NCI-H1930 (cell line): ENCODE results near the gene EPHB3.

ENCODE experiments used
- DNase-seq, 2 experiments: peaks; one replicate each; lab custom pipeline; 2025; lab: John Stamatoyannopoulos, UW

The EPHB3 gene

DNA sequence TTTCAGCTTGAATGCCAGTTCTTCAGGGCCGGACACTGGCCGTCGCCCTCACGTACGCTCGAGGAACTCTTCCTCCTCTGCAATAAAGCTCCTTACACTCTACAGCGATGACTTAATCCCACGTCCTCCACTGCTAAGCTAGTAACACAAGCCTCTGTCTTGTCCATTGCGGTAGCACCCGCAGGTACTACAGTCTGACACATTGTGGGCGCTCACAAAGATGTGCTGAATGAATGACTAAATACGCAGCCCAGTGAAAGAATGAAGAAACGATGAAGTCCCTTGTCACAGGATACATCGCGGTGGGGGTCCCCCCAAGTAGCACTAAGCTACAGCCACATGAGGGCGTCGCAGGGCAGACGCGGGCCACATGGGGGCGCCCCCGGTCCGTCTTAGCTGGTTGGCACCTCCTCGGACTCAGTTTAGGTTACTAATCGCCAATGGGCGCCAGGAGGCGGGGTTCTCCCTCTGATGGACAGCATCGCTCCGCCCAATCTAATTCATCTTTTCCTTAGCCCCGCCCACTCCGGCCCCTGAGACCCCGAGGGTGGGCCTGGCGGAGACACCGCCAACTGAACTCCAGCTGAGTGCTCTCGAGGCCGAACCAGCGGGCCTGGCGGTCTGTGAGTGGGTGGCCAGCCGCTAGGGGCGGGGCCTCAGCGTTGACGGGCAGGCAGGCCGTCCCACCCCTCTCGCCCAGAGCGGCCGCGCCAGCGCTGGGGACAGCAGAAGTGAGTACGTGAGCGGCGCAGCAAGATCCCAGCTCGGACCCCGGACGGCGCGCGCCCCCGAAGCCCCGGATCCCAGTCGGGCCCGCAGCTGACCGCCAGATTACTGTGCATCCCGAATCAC, at the start of gene EPHB3:
TSS of gene EPHB3 (plus strand) at position 725 of the 852 bp plus-strand sequence. CDS start 451 bp downstream, outside the sequence.
- peak; percentile 97 for DNase-seq

DNA sequence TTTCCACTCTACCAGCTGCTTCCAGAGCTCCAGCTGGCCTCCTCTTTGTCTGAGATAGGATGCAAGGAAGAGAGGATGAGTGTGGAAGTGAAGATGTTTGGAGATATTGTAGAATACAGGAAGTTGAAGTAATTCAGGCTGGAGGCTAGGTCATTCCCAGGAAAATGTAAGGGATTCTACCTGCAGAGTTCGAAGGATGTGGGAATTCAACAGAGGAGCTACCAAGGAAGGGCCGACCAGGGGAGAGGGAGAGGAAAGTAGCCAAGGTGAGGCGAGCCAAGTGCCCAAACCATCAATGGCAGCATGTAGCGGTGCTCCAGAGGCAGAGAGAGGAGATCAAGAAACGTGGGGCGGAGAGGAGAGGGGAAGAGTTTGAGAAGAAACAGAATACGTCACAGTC, 49.0 kb upstream of the EPHB3 start:
- no peak for DNase-seq

DNA sequence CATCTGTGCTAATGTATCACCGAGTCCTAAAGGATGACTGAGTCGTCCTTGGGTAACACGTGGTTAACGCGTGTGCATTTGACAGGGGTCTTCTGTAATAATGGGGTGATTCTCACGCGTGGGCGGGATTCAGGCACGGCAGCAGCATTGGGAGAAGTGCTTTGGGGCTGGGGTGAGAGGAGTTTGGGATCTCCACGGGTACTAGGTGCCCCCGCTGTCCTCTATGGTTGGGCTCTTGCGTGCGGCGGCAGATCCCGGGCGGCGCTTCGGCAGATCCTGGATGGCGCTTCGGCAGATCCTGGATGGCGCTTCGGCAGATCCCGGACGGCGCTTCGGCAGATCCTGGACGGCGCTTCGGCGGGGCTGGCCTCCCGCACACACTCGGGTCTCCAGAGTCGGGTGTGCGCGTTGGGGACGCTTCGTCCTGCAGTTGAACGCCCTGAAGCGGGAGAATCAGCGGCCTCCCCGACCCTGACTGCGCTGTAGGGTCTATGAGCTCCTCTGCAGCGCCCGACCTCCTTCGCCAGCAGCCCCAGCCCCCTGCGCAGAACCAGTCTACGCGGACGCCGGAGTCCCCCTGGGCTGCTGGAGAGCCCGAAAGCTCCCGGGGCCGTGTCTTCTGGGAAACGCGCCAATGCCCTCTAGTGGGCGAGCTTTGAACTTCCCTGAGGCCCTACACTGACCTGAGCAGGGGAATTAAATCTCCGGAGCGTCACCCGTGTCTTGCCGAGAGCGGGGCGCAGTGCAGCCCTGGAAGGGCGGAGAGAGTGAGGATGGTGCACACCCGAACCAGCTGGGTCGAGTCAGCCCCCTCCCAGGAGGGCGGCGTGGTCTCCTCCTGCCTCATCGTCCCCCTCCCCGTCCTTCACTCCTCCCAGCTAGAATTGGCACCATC, 48.1 kb upstream of the EPHB3 start:
- peak; percentile 79 to 81 for DNase-seq

DNA sequence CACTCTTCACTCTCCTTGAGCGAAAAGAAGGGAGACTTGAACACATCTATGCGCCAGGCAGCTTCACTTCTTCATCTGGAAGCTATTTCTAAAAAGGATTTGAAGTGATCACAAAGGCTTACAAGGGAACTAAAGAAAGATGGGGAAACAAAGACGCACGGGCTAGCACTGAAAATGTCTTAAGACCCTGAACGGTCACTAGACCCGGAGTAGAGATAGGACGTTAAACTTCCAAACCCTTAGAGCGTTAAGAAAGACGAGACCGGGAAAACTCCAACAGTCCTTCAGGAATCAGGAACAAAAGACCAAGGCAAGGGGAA, 47.5 kb upstream of the EPHB3 start:
- no peak for DNase-seq

DNA sequence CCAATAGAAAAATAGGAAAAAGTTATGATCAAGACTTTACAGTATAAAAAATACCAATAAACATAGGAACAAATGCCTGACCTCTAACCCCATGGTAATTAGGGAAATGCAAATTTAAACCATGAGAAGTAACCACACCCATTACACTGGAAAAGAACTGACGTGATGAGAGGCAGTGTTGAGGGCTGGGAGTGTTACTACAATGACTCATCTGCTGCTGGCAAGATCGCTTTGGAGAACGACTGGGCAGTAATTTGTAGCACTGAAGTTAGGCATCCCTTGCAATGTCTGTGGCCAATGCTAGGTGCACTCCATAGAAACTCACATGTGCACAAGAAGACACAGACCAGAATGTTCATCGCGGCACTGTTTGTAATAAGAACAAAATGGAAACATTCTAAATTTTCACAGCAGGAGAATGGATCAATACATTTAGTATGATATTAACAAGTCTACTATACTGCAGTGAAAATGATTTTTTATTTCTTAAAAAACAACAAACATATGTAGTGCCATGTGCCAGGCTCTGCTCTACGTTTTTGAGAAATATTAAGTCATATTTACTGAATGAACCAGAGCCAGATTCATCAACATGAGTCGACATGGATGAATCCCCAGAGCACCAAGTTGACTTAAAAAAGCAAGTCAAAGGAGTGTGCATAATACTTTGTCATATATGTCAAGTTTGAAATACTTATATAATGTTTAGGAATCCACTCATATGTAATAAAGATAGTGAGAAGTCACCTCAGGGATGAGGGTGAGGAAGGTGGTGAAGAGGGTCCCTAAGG, 37.6 kb upstream of the EPHB3 start:
- DNase-seq: no peak

DNA sequence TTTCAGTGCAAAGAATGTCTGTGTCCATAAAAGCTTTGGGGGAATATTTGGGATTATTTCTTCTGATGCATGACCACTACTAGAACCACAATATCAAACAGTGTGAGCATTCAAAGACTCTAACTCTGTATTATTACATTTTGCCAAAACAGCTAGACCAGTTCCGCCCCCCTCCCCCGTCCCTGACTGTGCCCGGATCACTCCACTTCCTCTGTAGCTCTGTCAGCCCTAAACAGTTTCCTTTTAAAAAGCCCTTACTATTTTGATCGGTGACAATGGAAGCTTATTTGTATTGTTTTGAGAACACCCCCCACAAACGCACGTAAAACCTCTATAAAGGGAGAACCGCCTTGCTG, 36.6 kb upstream of the EPHB3 start:
- DNase-seq: no peak

DNA sequence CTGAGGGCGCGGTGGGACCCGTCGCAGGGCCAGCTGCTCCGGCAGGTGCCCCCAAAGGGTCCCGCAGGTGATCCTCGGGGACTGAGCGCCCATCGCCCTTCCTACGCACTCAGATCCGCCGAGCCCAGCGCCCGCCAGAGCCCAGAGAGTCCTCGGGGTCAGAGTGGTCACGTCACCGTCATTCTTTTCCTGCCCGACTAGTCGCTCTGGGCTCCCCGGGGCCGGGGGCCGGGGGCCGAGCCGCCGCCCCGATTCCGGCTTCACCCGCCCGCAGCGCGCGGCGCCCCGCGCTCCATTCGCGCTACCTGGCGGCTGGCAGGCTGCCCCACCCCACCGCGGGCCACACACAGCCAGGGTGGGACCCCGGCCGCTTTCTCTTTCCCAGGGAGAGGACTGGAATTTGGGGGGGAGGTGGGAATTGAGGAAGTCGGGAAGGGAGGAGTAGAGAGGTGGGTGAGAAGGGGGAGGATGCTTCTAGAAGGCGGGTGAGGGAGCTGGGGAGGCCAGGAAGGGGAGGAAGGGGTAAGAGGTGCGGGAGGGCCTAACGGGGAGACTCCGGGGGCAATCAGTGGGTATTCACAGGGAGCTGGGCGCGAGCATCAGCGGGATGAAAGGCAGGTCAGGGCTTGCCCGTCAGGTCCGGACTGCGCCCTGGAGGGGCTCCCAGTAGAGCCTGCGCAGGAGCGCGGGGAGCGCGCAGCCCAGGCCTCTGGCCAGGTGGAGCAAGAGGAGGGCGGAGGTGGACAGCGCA, 36.1 kb upstream of the EPHB3 start:
- peak; percentile 52 to 67 for DNase-seq

DNA sequence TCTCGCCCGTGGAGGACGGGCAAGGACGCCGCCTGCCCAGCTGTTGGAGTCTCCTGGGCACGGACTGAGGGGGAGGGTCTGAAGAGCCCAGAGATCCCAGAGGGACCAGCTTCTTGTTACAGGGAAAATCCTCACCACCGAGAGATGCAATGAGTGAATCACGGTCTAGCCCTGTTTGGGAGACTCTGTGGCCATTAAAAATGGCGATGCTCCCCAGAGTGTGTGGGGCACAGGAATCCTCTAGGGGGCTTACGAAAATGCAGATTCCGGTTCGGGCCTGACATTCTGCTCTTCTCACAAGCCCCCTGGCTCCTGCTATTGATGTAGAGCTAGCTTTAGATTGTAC, 35.5 kb upstream of the EPHB3 start:
- peak; percentile 67 to 82 for DNase-seq

DNA sequence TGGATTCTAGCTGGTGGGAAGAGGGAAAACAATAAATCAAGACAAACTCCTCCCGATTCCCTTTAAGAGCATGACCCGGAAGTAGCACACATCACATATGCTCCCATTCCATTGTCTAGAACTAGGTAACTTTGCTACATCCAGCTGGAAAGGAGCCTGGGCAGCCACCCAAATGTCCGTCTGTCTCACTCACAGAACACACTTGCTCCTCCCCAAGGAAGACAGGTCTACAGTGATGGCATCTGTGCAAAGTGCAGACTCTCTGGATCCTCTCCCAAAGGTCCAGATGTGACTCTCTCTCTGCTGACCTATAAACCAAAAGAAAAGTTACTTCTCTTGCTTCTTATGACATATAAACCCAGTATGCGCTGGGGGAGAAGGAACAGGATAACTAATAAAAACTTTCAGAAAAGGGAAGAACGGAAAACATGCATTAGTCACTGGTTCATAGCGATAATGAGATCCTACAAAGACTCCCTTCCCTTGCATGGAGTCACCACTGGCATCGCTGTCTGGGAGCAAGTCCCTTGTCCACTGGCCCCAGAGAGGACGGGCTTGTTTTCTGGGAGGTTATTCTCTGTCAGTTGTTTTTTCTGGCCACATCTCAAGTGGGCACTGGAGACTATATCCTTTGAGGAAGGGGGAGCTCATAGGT, 29.8 kb upstream of the EPHB3 start:
- no peak for DNase-seq

DNA sequence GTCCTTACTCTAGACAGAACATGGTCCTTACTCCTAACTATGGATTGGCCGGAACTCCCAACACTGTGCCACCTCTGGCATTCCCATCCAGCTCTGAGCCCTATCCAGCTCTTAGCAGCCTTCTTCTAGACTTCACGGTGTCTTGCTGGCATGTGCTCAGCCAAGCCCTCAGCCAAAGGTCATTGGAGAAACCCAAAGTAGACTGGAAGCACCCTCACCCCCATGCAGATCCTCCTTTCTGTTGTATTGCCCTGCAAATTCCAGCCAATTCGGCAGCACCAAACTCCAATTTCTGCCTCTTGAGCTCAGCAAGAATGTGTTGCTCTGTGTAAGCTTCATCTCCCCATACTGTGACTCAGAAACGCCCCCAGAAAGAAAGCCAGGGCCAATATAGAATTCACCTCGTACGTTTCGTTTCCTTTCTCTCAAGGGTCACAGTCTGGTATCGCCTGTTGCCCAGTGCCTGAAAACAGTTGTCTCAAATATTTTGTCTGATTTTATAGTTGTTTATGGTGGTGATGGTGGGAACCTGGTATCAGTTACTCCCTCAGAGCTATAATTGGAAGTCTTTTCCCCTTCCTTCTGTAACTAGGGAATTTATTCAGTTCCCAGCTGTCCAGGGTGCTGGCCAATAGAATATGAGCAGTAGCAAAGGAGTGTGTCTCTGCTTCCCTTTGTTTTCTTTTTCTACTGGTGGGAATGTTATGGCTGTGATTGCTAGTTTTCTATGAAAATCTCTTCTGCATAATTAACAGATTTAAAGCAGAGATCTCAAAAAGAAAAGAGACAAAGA, 28.4 kb upstream of the EPHB3 start:
- no peak for DNase-seq

DNA sequence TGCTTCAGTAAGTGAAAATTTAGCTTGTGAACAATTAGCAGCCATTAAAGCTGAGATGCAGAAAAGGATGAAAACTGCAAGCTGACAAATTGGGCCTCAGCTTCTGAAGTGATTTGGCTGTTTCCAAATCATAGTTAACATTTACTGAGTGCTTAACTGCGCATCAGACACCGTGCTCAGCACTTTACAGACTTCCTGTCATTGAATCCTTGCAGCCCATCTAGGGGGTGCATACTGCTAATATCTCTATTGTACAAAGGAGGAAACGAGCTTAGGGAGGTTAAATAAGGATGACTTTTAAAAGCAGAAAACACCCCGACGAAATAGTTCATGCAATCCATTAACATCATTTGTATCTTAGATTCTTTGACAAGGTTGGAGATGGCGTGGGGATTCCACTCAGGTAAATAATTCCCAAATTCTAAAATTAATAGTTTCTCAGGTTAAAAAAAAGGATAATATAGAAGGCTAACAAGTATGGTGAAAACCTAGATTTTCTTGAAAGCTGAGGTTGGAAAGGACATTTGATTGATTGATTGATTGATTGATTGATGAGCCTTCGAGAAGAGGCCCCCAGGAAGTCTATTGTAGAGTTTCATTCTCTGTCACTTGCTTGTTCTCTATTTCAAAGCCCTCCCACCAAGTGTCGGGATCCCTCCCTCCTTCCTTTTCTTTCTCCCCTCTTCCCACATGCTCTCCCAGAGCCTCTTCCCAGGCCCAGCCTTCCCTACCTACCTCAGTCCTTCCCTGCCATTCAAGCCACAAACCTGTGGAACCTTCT, 23.5 kb upstream of the EPHB3 start:
- no peak for DNase-seq

DNA sequence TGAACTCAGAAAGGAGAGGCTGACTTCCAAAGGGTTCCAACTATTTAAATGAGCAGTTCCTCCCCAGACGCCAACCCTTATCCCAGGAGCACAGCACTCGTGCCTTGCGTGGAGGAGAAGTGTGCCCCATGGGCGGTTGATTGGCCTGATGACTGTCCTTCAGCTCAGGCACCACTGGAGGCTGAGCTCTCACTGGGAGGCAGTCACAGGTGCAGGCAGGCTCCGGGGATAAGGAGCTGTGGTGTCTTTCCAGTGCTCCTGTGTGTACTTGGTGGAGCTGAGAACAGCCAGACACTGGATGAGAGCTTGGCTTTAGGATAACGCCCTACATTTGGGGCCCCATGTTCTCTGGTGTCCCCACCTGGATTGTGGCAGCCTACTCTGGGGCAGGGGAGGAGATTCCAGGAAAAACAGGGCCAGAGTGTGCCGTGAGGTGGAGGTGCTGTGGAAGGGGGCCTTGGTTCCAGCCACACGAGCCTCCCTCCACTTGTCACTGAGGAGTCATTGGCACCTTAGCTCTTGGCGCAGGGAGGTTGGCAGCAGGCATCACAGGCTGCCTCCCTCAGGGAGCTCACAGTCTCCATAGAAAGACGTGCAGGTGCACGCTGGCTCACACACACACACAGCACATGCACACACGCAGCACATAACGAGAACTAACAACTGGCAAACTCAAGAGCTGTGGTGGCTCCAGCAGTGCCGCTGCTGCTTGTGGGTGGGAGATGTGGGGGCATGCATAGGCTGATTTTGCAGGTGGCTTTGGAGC, 22.7 kb upstream of the EPHB3 start:
- no peak for DNase-seq

DNA sequence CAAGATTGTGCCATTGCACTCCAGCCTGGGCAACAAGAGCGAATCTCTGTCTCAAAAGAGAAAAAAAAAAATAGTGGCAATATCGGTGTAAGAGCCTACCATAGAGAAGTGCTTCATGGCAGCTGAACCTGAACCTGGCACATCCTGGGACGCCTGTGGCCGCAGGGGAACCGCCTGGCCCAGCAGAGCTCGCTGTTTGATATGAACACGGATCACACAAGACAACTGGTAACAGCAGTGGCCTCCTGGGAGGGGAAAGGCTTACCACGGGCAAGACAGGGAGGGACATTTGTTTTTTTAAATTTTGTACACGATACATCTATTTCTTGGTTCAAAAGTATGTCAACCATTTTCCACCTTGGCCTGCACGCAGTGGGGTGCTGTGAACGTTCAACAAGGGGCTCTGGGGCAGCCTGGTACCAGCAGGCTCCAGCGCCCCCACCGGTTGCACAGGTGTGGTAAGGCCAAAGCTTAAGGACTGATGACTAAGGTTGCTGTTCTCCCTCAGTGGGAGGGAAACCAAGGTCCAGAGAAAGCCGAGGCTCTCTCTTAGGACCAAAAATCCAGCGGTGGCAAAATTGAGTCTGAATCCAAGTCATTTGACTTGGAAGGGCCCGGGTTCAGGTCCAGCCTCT, 21.7 kb upstream of the EPHB3 start:
- no peak for DNase-seq

DNA sequence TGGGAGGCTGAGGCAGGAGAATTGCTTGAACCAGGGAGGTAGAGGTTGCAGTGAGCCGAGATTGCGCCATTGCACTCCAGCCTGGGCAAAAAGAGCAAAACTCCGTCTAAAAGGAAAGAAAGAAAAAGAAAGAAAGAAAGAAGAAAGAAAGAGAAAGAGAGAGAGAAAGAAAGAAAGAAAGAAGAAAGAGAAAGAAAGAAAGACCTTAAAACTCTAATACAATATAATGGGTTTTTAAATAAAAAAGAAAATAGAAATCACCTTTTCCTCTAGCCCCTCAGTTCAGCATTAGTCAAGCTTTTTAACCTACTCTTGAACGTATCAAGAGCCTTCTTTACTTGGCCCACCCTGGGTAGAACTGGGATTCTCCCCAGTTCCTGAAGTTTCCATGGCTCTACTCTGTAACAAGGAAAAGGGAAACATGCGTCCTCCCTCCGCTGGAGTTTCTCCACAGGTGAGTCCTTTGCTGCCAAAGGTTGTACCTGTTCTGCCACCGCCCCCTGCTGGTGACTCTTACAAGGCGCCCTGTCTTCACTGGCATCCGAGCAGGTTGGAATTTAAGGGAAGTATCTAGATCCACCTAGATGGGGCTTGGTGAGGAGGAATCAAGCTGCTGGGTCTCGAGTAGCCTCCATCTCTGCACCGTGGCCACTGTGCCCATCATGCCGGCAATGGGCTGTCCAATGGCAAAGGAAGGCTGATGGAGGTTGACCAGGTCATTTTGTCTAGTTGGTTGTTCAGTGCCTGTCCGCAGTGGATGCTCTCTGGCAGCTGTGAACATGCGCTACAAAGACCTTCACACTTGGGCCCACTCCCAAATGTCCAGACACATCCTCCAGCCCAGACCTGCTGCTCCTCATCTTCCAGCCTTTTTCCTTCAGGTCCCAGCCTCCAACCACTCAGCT, 20.6 kb upstream of the EPHB3 start:
- peak; percentile 71 to 73 for DNase-seq

DNA sequence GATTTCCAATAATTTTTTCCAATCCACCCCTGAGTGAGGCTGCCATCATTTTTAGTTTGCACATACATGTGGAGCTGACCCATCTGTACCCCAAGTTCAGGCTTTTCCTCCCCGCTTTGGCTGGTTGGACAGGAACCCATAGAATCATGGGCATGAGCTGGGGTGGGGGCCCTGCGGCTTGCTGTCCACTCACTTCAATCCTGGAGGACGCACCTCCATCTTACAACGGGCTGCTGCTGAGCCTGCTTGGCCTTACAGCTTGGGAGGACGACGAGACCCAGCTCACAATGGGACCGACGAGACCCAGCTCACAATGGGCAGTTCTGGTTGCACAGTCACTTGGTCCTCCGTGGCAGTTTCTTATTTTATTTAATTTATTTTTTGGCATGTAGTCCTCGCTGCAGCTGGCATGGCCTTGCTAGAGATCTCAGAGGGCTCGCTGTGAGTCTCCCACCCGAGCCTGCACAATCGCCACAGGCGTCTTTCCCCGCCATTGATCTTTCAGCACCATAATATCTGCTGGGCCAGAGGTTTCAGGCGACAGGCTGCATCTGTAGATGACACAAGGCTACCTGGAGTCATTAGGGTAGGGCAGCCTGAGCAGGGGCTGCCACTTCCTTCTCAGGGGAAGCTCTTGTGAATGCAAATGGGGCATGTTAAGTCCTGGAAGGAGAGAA, 19.6 kb upstream of the EPHB3 start:
- no peak for DNase-seq

DNA sequence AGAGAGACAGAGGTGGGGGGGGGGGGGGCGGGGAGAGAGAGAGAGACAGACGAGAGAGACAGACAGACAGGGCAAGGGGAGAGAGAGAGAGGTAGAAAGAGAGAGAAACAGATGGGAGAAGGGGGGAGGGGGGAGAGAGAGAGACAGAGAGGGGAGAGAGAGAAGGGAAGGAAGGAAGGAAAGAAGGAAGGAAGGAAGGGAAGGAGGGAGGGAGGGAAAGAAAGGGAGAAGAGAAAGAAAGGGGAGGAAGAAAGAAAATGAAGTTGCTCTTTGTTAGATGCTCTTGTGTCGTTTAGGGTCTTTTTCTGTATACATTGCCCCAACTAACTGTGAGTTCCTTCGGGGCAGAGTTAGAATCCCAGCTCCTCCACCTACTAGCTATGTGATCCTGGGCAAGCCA, 19.0 kb upstream of the EPHB3 start:
- DNase-seq: no peak

DNA sequence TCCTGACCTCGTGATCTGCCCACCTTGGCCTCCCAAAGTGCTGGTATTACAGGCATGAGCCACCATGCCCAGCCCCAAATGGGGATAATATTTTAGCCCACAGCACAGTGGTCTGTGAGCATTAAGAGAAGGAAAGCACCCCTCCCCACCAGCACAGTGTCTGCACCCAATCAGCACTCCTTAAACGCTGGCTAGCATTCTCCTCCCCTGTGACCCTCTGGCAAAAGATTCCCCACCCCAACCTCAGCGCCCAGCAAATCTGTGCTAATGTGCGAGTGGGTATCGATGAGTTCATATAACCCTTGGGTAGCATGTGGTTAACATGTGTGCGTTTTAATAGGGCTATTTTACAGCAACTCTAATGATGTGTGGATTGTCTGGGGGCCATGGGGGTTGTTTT, 18.3 kb upstream of the EPHB3 start:
- DNase-seq: no peak
